GM10266 (cell line): ENCODE results near the gene SLAMF1.

Source experiments
- DNase-seq: peaks from one replicate; pipeline ENCODE4 v3.0.0; 2012; ENCODE audit errors: extremely low spot score
- CTCF ChIP-seq: IDR thresholded peaks from 2 replicates; pipeline ENCODE4 v1.5.1; 2012; ENCODE audit warnings: mild to moderate bottlenecking, low read depth; ENCODE audit not compliant: control insufficient read depth, insufficient read depth; ENCODE audit errors: missing control alignments

The SLAMF1 gene

GRCh38 chr1:160558660-160559380 lies 88.0 kb downstream of the SLAMF1 start:
- no peak for TF ChIP-seq CTCF
- no peak for DNase-seq
